H1 (cell line): ENCODE data around the gene BCL2. TPM values are rescaled to one million over a fixed set of nuclear protein-coding genes. Genes with fewer than 3 reads are reported as not detected.

Experiments used
- BACH1 ChIP-seq: IDR thresholded peaks from 2 replicates; pipeline ENCODE4 v1.6.1; 2012; ENCODE audit warnings: low read length, improper control_type of control experiment
- BRCA1 ChIP-seq: IDR thresholded peaks from 2 replicates; pipeline ENCODE4 v1.6.1; 2012; ENCODE audit warnings: low read depth, low read length, improper control_type of control experiment
- HDAC6 ChIP-seq: IDR thresholded peaks from one replicate; pipeline ENCODE4 v1.7.1; 2012; ENCODE audit warnings: low read depth, mild to moderate bottlenecking, inconsistent platforms, low read length, moderate library complexity
- KDM1A ChIP-seq: fragments of 200-600, 300-600 bp; sonication (generic); IDR thresholded peaks from 2 replicates; pipeline ENCODE4 v1.7.1; 2016; ENCODE audit warnings: mild to moderate bottlenecking, low read length, borderline replicate concordance
- KDM5A ChIP-seq: fragments of 200-600 bp; IDR thresholded peaks from 2 replicates; pipeline ENCODE4 v1.7.1; 2012; ENCODE audit warnings: mild to moderate bottlenecking, low read length, inconsistent platforms, mixed read lengths
- NANOG ChIP-seq: IDR thresholded peaks from 2 replicates; pipeline ENCODE4 v1.6.1; 2011; ENCODE audit warnings: low read length, low read depth, mild to moderate bottlenecking, inconsistent platforms; ENCODE audit not compliant: insufficient read depth, poor library complexity, severe bottlenecking
- RAD21 ChIP-seq, 2 experiments: IDR thresholded peaks in 1 of 2; conservative IDR thresholded peaks in 1 of 2; 2 replicates each; pipeline ENCODE4 v1.6.1; 2011; ENCODE audit warnings: low read depth in 2 of 2, low read length in 2 of 2, improper control_type of control experiment in 1 of 2, inconsistent platforms in 1 of 2, mild to moderate bottlenecking in 1 of 2, moderate library complexity in 1 of 2
- RBBP5 ChIP-seq: IDR thresholded peaks from 2 replicates; pipeline ENCODE4 v1.7.1; 2012; ENCODE audit warnings: low read depth, mild to moderate bottlenecking, inconsistent platforms, low read length, moderate library complexity, borderline replicate concordance
- polyA plus RNA-seq, 7 experiments: library from polyadenylated mRNA; depleted of rRNA in 3 of 7; stranded (reverse) in 5 of 7; unstranded in 2 of 7; fragments of >200 nt in 5 of 7; fragments of 200-250 nt in 2 of 7; gene quantifications; 1 replicate in 5 of 7; 2 replicates in 1 of 7; 4 replicates in 1 of 7; pipeline versions ENCODE4 v1.2.1 to v1.2.3, GENCODE V29; 2011 to 2013; ENCODE audit warnings: missing spikeins in 2 of 7, mixed read lengths in 2 of 7
- total RNA-seq: library from RNA; stranded (reverse); fragmentation: NEBNext Ultra II Directional; extraction: Animal tissue kit (Norgen Biotek cat#: 25700); gene quantifications from 2 replicates; pipeline ENCODE4 v1.2.1, GENCODE V29; 2021

BCL2 gene
- total and polyA plus RNA-seq, 2 of the 8 experiments (the other 6 are each of a cell fraction or from before 2014, with no cell fraction given), result 0.59 to 4.5 TPM

DNA sequence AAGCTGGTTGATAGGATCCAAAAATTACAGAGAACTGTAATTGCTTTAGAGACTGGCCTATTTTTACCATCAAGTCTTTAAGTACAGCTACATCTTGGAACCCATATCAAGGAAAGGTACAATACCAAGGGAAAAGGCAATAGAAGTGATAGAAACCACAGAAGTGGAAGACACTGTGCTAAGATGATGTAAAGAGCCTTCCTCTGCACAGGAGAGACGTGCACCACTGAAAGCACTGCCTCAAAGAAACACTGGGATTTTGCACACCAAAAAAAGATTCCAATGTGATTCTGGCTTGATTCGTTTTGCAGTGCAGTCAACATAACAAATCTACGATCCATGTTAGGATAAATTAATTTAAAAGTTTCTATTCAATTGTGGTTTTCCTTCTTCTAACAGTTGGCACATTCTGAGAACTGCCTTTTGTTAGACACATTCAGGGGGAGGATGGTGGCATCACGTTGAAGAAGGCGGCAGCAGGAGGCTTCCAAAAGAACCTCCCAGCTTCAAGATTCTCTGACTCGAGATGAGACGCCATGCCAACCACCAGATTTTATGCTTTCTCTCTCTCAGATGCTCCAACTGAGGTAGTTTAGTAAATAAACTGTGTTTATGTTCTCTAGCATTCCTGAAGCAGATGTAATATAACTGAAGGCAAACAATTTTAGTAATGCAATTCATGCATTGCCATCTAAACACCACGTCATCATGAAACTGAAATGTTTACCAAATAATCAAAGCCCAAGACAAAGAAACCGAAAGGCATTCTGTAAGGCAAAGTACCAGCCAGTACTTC, 102.9 kb downstream of the BCL2 start (continued):
- no peak for TF ChIP-seq RBBP5
- TF ChIP-seq BRCA1, result no peak
- TF ChIP-seq BACH1, result no peak
- TF ChIP-seq RAD21 (IDR thresholded peaks at IDR 0.05 in 1 of 2, conservative IDR thresholded peaks at IDR 0.05 in 1 of 2; ENCODE audit: low read depth in 2 of 2, low read length in 2 of 2), result no peak
- TF ChIP-seq NANOG, result no peak
- no peak for TF ChIP-seq KDM5A
- TF ChIP-seq HDAC6, result no peak
- TF ChIP-seq KDM1A, result no peak
